ENCODE results near the gene SKAP1.
A peak's percentile ranks its signal among the peaks of the same experiment; 100 is the strongest.
"Not testable (repeated sequence)": the region's sequence is repeated elsewhere in the genome, so short reads cannot be mapped to it uniquely, and the experiment has no call there.

SKAP1 gene

GRCh38 chr17:48429638-48430586 lies at the start of gene SKAP1:
Gene SKAP1 (minus strand): TSS chr17:48430214.
- no peak for DNase-seq

DNA sequence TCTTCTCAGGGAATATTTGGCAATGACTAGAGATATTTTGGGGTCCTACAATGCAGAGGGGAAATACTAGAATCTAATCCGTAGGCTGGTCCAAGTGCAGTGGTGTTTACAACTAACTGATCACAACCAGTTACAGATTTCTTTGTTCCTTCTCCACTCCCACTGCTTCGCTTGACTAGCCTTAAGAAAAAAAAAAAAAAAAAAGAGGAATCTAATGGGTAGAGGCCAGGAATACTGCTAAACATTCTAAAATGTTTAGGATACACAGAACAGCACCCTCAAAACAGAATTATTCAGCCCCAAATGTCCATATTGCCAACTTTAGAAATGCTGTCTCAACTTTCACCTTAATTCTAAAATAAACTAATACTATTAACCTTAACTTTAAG lies 49.0 kb upstream of the SKAP1 start:
- no peak for DNase-seq

DNA sequence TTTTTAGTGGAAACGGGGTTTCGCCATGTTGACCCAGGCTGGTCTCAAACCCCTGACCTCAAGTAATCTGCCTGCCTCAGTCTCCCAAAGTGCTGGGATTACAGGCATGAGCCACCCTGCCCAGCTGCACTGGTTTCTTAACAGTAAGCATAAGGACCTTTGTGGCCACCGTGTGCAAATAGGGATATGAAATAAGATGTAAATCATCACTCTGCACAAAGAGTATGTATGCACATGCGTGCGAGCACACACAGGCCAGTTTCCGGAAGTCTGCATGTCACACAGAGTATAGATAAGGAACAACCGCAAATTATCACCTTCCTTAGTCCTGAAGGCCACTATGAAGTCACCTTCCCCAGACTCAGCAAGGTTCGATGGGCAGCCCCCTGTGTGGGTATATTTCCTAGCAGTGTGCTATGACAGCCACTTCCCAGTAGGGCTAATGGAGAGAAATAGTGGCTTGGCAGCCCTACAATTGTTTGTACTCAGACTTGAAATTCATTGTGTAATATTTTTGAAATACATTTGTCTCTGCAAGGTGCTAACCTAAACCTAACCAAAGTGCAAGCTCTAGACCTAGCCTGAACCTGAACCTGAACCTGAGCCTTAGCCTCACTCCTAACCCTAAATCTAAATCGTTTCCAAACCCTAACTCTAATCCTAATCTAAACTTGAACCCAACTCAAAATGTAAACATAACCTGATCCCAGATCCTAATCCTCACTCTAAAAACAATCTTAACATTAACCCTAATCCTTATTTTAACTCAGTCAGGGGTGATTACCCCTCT lies 48.4 kb upstream of the SKAP1 start:
- no peak for DNase-seq

GRCh38 chr17:48477221-48477620 lies 47.2 kb upstream of the SKAP1 start:
- DNase-seq = no peak

DNA sequence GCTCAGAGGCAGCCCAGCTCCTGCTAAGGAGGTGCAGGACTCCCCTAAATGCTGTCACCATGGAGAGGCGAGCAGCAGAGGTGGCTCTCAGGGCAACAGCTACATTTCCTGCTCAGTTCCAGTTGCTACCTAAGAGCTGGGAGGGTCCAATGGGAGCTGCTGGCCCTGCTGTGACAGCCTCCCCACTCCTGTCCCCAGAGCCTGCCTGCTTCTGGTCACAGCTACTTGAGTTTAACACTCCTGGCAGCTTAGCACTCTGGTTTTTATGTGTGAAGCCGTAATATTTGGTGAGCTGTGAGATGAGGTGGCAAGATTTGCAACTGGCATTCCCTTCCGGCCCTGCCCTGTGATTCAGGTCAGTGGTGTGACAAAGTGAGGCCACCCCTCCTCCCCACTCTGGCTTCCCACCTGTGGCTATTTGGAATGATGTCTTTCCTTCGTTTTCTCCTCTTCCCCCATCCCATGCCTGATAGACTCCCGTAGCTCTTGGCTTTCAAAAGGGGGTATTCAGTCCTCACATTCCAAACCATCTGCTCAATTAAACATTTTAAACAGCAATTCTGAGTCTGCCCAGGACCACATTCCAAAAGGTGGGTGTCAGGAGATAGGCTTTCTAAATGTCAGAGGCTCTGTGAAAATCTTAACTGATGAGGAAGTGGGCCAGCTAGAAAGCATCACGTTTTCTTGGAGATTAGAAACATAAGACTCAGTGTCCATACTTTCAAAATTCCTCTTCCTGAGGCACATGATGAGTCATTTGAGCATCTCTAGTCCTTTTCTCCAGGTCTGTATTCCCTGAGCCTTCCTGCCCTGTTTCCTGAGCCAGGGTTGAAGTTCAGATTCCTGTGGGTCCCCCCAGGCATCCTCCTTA lies 42.6 kb upstream of the SKAP1 start:
- DNase-seq = peak; percentile 43

- DNase-seq = no peak
Measured at GRCh38 chr17:48471817-48472410, 41.9 kb upstream of the SKAP1 start.

GRCh38 chr17:48470388-48471034 lies 40.5 kb upstream of the SKAP1 start:
- no peak for DNase-seq

DNA sequence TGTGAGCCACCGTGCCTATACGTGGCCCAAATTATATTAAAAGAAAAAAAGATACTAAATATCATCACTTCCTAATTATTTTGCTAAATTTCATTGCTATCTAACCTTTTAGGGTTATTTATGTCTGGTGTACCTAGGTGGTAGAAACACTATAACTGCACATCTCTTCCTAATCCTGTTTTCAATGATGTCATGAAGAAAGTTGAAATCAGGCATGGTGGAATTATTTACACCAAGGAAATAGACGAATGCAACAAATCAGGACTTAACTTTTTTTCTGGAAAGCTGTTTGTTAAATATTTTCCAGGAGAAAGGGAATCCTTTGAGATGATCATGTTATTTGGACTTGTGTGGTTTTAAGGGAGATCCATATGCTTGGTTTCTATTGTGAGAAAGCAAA lies 39.2 kb upstream of the SKAP1 start:
- no peak for DNase-seq

- no peak for DNase-seq
Measured at GRCh38 chr17:48468299-48468698, 38.3 kb upstream of the SKAP1 start.

- no peak for DNase-seq
Measured at GRCh38 chr17:48465884-48466283, 35.9 kb upstream of the SKAP1 start.

- no peak for DNase-seq
Measured at GRCh38 chr17:48463526-48463925, 33.5 kb upstream of the SKAP1 start.

DNA sequence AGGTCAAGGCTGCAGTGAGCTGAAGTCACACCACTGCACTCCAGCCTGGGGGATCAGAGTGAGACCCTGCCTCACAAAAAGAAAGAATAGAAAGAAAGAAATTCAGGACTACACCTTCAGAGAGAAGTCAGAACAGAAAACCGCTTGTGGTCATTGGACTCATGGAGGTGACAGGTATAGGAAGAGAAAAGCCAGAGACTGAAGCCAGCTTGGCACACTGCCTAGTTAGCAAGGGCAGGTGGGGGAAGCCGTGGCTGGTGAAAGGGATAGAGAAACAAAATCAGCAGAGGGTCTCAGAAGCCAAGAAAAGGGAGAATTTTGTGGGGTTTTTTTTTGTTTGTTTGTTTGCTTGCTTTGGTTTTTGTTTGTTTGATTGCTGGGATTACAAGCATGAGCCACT lies 32.9 kb upstream of the SKAP1 start:
- no peak for DNase-seq

- DNase-seq = no peak
Measured at GRCh38 chr17:48460052-48460451, 30.0 kb upstream of the SKAP1 start.

GRCh38 chr17:48459070-48459844 lies 29.2 kb upstream of the SKAP1 start:
- DNase-seq = no peak

DNA sequence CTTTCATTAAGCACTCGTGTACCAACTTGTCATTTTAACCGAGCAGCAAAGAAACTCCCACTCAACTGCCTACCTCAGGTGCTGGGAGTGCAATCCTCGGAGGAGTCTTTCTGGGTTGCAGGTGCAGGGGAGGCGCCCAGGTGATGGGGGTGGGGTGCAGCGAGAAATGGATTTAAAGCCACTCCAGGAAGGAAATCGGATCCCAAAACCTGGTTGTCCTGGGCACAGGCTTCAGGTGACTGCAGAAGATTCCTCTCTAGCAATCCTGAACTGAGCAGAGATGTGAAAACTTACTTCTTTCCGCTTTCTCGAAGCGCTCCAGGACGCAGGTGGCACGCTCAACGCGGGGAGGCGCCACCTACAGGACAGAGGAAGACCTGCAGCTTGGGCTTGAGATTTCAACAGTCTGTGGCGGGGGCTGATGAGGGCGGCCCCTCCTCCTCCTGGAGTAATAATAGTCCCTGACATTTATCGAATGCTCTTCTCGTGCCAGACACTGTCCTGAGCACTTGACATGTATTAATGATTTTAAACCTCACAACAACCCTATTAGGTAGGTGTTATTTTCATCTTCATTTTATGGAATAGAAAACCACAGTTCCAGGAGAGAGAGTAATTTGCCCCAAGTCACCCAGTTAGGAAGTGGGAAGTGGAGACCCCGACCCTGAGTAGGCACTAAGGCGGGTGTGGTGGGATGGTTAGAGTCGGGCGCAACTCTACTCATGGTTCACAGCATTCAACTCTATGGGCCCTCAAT lies 27.2 kb upstream of the SKAP1 start:
- DNase-seq = peak; percentile 50

GRCh38 chr17:48456589-48456988 lies 26.6 kb upstream of the SKAP1 start:
- DNase-seq = no peak

GRCh38 chr17:48455791-48456190 lies 25.8 kb upstream of the SKAP1 start:
- no peak for DNase-seq

DNA sequence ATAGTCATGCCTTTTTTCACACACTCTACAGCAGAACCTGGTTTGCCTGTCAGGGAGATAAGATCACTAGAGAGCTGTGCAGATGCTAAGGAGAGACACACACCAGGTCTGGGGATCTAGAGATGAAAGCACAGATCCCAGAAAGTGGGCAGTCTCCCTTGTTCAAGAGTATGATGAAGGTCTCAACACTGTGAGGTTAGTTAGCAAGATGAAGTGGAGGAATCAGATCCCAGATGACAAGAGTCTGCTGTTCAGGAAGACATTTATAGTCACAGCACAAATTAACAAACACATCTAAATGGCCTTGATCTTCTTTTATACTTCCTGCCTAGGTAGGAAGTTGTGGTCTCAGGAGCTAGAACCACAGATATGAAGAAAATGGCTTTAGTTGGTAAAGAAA lies 23.4 kb upstream of the SKAP1 start:
- no peak for DNase-seq

DNA sequence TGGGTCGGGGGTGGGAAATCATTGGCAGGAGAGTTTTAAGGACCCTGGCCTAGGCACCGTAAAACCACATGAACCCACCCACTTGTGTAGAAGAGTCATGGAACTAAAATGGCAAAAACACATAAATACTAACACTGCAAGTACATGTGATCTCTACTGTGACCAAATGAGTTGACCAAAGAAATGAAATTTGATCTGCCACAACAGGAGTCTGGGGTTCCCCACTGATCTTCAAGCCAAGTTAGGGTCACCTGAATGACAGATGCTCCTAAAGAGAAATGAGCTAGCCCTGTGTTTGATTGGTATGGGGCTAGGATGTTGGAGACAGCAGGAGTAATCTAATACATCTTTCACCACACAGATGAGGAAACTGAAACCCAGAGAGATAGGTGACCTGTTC lies 21.5 kb upstream of the SKAP1 start:
- no peak for DNase-seq

- not testable (repeated sequence) for DNase-seq
Measured at GRCh38 chr17:48449335-48449734, 19.3 kb upstream of the SKAP1 start.

DNA sequence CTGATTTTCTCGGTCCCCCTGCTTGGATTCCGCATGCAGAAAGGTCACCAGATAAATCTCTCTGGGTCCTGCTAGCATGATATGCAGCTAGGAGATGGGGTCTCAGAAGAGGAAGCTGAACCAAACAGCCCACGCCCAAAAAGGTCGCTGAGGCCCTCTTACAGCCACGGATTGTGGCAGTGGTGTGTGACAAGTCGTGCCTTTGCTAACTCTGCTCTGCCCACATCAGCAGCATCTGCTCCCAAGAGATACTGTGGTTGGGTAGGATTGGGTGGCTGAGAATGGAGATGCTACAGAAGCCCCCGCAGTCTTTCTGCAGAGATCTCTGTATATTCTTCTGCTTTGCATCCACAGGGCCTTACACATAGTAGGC lies 15.2 kb upstream of the SKAP1 start:
- no peak for DNase-seq
